HEK293 (cell line): ENCODE measurements around the gene HARS1.

Experiments
- AEBP2 ChIP-seq: fragments of 450-650 bp; formaldehyde crosslinking; IDR thresholded peaks from 2 replicates; pipeline ENCODE4 v1.5.1; 2016; ENCODE audit warnings: missing biosample characterization, missing genetic modification characterization, borderline replicate concordance
- GLIS1 ChIP-seq: fragments of 450-650 bp; formaldehyde crosslinking; IDR thresholded peaks from 2 replicates; pipeline ENCODE4 v1.5.1; 2016; ENCODE audit warnings: missing biosample characterization, missing genetic modification characterization
- IKZF3 ChIP-seq: fragments of 450-650 bp; IDR thresholded peaks from 2 replicates; pipeline ENCODE4 v1.5.0; 2018; ENCODE audit warnings: missing biosample characterization, mild to moderate bottlenecking, missing genetic modification characterization, moderate library complexity
- INSM2 ChIP-seq: fragments of 450-650 bp; formaldehyde crosslinking; IDR thresholded peaks from 2 replicates; pipeline ENCODE4 v1.5.1; 2016; ENCODE audit warnings: missing biosample characterization, missing genetic modification characterization
- MZF1 ChIP-seq: fragments of 450-650 bp; formaldehyde crosslinking; IDR thresholded peaks from 2 replicates; pipeline ENCODE4 v1.5.1; 2017; ENCODE audit warnings: missing biosample characterization, missing genetic modification characterization, borderline replicate concordance
- OVOL3 ChIP-seq: fragments of 450-650 bp; formaldehyde crosslinking; IDR thresholded peaks from 2 replicates; pipeline ENCODE4 v1.5.1; 2016; ENCODE audit warnings: missing biosample characterization, missing genetic modification characterization
- REPIN1 ChIP-seq: fragments of 450-650 bp; formaldehyde crosslinking; IDR thresholded peaks from 2 replicates; pipeline ENCODE4 v1.5.1; 2017; ENCODE audit warnings: missing biosample characterization, missing genetic modification characterization, low read depth
- ZBTB21 ChIP-seq: fragments of 450-650 bp; formaldehyde crosslinking; IDR thresholded peaks from 2 replicates; pipeline ENCODE4 v1.5.1; 2017; ENCODE audit warnings: missing biosample characterization, missing genetic modification characterization
- ZFP3 ChIP-seq: fragments of 450-650 bp; formaldehyde crosslinking; IDR thresholded peaks from 2 replicates; pipeline ENCODE4 v1.5.1; 2016; ENCODE audit warnings: low read depth, missing biosample characterization, missing genetic modification characterization
- ZIC2 ChIP-seq: fragments of 450-650 bp; formaldehyde crosslinking; IDR thresholded peaks from 2 replicates; pipeline ENCODE4 v1.5.1; 2016; ENCODE audit warnings: missing biosample characterization, missing genetic modification characterization
- ZNF10 ChIP-seq: fragments of 450-650 bp; formaldehyde crosslinking; IDR thresholded peaks from 2 replicates; pipeline ENCODE4 v1.5.1; 2017; ENCODE audit warnings: missing biosample characterization, missing genetic modification characterization
- ZNF114 ChIP-seq: fragments of 450-650 bp; formaldehyde crosslinking; IDR thresholded peaks from 2 replicates; pipeline ENCODE4 v1.5.0; 2017; ENCODE audit warnings: missing biosample characterization, missing genetic modification characterization
- ZNF2 ChIP-seq: fragments of 450-650 bp; formaldehyde crosslinking; IDR thresholded peaks from 2 replicates; pipeline ENCODE4 v1.5.1; 2016; ENCODE audit warnings: missing biosample characterization, missing genetic modification characterization
- ZNF211 ChIP-seq: fragments of 450-650 bp; formaldehyde crosslinking; IDR thresholded peaks from 2 replicates; pipeline ENCODE4 v1.5.1; 2016; ENCODE audit warnings: low read depth, missing biosample characterization, missing genetic modification characterization
- ZNF274 ChIP-seq, 2 experiments: fragments of 200-500 bp in 1 of 2; fragments of 450-650 bp in 1 of 2; sonication (Bioruptor generic) in 1 of 2; formaldehyde crosslinking in 1 of 2; IDR thresholded peaks; 2 replicates each; pipeline versions ENCODE4 v1.5.1 to v1.6.1; 2014 to 2016; ENCODE audit warnings: borderline replicate concordance in 1 of 2, inconsistent platforms in 1 of 2, low read length in 1 of 2, missing biosample characterization in 1 of 2, missing genetic modification characterization in 1 of 2
- ZNF302 ChIP-seq: fragments of 450-650 bp; formaldehyde crosslinking; IDR thresholded peaks from 2 replicates; pipeline ENCODE4 v1.5.1; 2016; ENCODE audit warnings: missing biosample characterization, missing genetic modification characterization, low read depth
- ZNF341 ChIP-seq: fragments of 450-650 bp; formaldehyde crosslinking; IDR thresholded peaks from 2 replicates; pipeline ENCODE4; 2016; ENCODE audit warnings: low read depth, missing biosample characterization, missing genetic modification characterization
- ZNF521 ChIP-seq: fragments of 450-650 bp; formaldehyde crosslinking; IDR thresholded peaks from 2 replicates; pipeline ENCODE4 v1.5.1; 2017; ENCODE audit warnings: missing biosample characterization, mild to moderate bottlenecking, missing genetic modification characterization
- ZNF530 ChIP-seq: fragments of 450-650 bp; formaldehyde crosslinking; IDR thresholded peaks from 2 replicates; pipeline ENCODE4 v1.5.1; 2016; ENCODE audit warnings: low read depth, missing biosample characterization, missing genetic modification characterization
- ZNF544 ChIP-seq: fragments of 450-650 bp; formaldehyde crosslinking; IDR thresholded peaks from 2 replicates; pipeline ENCODE4 v1.5.0; 2017; ENCODE audit warnings: missing biosample characterization, missing genetic modification characterization
- ZNF560 ChIP-seq: fragments of 450-650 bp; formaldehyde crosslinking; IDR thresholded peaks from 2 replicates; pipeline ENCODE4 v1.5.1; 2017; ENCODE audit warnings: missing biosample characterization, missing genetic modification characterization, borderline replicate concordance
- ZNF596 ChIP-seq: fragments of 450-650 bp; IDR thresholded peaks from 2 replicates; pipeline ENCODE4 v1.5.0; 2018; ENCODE audit warnings: missing biosample characterization, mild to moderate bottlenecking, missing genetic modification characterization, moderate library complexity
- ZNF624 ChIP-seq: fragments of 450-650 bp; formaldehyde crosslinking; IDR thresholded peaks from 2 replicates; pipeline ENCODE4 v1.5.1; 2017; ENCODE audit warnings: missing biosample characterization, missing genetic modification characterization
- ZNF639 ChIP-seq: fragments of 450-650 bp; formaldehyde crosslinking; IDR thresholded peaks from 2 replicates; pipeline ENCODE4 v1.5.1; 2016; ENCODE audit warnings: missing biosample characterization, missing genetic modification characterization
- ZNF654 ChIP-seq: fragments of 450-650 bp; formaldehyde crosslinking; IDR thresholded peaks from 2 replicates; pipeline ENCODE4 v1.5.1; 2016; ENCODE audit warnings: low read depth, missing biosample characterization, missing genetic modification characterization
- ZNF660 ChIP-seq: fragments of 450-650 bp; IDR thresholded peaks from 2 replicates; pipeline ENCODE4 v1.5.1; 2018; ENCODE audit warnings: missing biosample characterization, mild to moderate bottlenecking, missing genetic modification characterization
- ZNF692 ChIP-seq: fragments of 450-650 bp; formaldehyde crosslinking; IDR thresholded peaks from 2 replicates; pipeline ENCODE4 v1.5.1; 2016; ENCODE audit warnings: missing biosample characterization, missing genetic modification characterization
- ZNF777 ChIP-seq: fragments of 450-650 bp; formaldehyde crosslinking; IDR thresholded peaks from 2 replicates; pipeline ENCODE4 v1.5.1; 2017; ENCODE audit warnings: missing biosample characterization, missing genetic modification characterization, borderline replicate concordance
- ZNF837 ChIP-seq: fragments of 450-650 bp; formaldehyde crosslinking; IDR thresholded peaks from 2 replicates; pipeline ENCODE4 v1.5.1; 2016; ENCODE audit warnings: missing biosample characterization, missing genetic modification characterization
- ZSCAN4 ChIP-seq: fragments of 450-650 bp; formaldehyde crosslinking; IDR thresholded peaks from 2 replicates; pipeline ENCODE4 v1.5.1; 2017; ENCODE audit warnings: missing biosample characterization, missing genetic modification characterization
- ZSCAN5A ChIP-seq: fragments of 450-650 bp; formaldehyde crosslinking; IDR thresholded peaks from 2 replicates; pipeline ENCODE4 v1.5.1; 2016; ENCODE audit warnings: missing biosample characterization, missing genetic modification characterization

HARS1 gene

GRCh38 chr5:140639148-140639981, 51.8 kb downstream of the HARS1 start, which contains the start of gene TMCO6 (continued):
- TF ChIP-seq ZSCAN5A (no peak), REPIN1 (no peak), ZNF639 (tag by site-specific recombination) (no peak), ZNF777 (tag by site-specific recombination) (peak; percentile 91; the same call in 1 of the 2 replicates), ZNF10 (tag by site-specific recombination) (no peak), ZSCAN4 (0 out of 2 replicates have a peak, but pooled peaks have one; percentile 7), ZNF274 (IDR thresholded peaks at IDR 0.05; ENCODE audit: low read length) (no peak), ZNF274 (tag by site-specific recombination; IDR thresholded peaks at IDR 0.05; ENCODE audit: borderline replicate concordance) (no peak), ZNF692 (peak; percentile 74), ZBTB21 (tag by site-specific recombination) (0 out of 2 replicates have a peak, but pooled peaks have one; percentile 10), OVOL3 (tag by site-specific recombination) (no peak), ZNF530 (tag by site-specific recombination) (no peak), ZNF596 (tag by site-specific recombination) (0 out of 2 replicates have a peak, but pooled peaks have one; percentile 35), ZNF560 (tag by site-specific recombination) (no peak), ZIC2 (tag by site-specific recombination) (peak; percentile 74), GLIS1 (tag by site-specific recombination) (peak; percentile 46), ZNF521 (tag by site-specific recombination) (no peak), ZNF624 (no peak), ZNF2 (tag by site-specific recombination) (peak; percentile 16; the same call in 1 of the 2 replicates), ZFP3 (tag by site-specific recombination) (no peak), IKZF3 (tag by site-specific recombination) (no peak; the same call in 1 of the 2 replicates), ZNF302 (no peak), ZNF660 (tag by site-specific recombination) (peak; percentile 17; the same call in 1 of the 2 replicates), ZNF837 (tag by site-specific recombination) (no peak), ZNF341 (tag by site-specific recombination) (peak; percentile 98), INSM2 (peak; percentile 15; the same call in 1 of the 2 replicates), ZNF544 (tag by site-specific recombination) (no peak), MZF1 (tag by site-specific recombination) (no peak), ZNF654 (tag by site-specific recombination) (no peak), ZNF114 (tag by site-specific recombination) (no peak), ZNF211 (tag by site-specific recombination) (no peak), AEBP2 (tag by site-specific recombination) (no peak)
